ENCODE results near the gene HDHD3.
"Not testable (repeated sequence)": the region's sequence is repeated elsewhere in the genome, so short reads cannot be mapped to it uniquely, and the experiment has no call there.

The HDHD3 gene, protein sequence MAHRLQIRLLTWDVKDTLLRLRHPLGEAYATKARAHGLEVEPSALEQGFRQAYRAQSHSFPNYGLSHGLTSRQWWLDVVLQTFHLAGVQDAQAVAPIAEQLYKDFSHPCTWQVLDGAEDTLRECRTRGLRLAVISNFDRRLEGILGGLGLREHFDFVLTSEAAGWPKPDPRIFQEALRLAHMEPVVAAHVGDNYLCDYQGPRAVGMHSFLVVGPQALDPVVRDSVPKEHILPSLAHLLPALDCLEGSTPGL

DNA sequence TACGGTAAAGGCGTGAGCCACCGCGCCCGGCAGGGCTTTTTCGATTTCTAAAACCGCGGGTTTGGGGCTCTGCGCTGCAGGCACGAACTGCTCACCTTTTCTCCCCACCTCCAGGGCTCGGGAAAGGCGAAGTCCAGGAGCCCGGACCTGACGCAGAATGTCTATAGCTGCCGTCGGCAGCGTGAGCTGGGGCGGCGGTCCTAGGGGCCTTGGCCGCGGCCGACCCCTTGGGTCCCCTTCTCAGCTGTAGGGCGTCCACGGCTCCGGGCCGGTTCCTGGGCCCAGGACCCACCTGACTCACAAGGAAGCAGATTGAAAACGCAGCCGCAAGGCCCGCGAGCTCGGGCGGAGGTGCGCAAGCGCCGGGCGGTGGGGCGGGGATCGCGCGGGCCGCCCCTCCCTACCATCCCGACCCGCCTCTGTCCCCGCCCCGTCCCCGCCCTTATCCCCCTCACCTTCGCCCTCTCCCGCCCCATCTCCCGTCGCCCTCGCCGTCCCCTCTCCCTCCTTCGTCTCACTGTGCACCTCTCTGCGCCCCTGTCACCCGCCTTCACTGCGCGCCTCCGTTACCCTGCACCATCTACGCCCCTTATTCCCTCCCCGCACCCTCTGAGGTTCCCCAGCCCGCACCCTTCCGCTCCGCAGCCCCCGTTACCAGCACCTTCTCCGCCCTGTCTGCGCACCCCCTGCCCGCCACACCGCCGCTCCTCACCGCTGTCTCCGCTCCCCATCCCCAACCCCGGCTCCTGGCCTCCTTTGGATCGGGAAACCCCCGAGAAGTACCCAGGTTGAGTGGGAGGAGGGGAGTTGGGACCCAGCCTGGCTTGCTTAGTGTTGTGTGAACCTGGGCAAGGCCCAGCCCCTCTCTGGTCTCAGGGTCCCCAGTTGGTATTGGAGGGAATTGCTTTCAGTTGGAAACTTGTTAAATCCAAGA is at the start of gene HDHD3:
Gene HDHD3 (minus strand): TSS at position 353 of the 934 bp plus-strand sequence. CDS start 2,632 bp downstream, outside the sequence.
- DNase-seq: peak; percentile 76

DNA sequence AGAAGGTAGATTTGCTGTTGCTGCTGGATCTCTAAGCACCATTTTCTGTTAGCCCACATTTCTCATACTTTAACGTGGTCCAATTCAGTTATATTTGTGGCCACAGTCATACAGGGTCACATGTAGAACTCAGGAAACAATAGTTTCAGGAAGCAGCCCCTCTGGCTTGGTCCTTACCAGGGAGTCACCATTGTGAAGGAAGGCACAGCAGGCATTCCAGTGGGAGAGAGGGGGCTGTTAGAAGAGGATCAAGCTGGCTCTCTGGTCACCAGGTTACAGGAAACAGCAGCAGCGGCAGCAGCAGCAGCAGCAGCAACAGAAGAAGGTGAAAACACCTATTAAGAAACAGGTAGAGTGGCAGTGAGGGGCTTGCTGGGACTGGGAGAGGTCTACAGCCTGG is 48.3 kb upstream of the HDHD3 start:
- no peak for DNase-seq

DNA sequence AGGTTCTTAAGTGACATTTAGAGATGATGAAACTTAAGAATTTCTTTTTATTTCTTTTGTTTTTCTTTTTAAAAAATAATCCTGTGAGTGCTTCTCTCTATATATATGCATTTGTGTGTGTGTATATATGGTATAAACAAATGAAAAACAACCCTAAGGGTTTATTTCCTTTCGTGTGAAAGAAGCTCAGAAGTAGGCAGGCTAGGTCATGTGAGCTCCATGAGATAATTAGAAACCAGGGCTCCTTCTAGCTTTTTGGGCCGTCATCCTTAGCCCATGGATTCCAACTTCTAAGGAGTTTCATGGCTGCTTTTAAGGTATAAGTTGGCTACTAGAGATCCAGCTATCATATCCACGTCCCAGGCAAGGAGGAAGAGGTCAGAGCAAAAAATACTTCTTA is 44.9 kb upstream of the HDHD3 start:
- no peak for DNase-seq

DNA sequence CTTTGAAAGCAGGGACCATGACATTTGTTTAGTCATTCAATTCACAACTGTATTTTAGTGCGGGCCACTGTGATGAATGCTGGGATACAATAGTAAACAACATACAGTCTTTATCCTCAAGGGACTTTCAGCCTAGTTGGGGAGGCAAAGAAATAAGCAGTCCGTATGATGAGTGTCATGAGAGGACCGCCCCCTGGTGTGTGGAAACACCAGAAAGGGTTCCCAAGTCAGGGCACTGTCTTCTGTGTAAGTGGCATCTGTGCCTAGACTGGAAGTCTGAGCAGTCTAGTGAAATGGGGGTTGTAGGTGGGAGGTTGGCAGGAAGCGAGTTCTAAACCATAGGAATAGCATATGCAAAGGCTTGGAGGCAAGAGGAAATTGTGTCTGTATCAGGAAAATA is 40.6 kb upstream of the HDHD3 start:
- no peak for DNase-seq

DNA sequence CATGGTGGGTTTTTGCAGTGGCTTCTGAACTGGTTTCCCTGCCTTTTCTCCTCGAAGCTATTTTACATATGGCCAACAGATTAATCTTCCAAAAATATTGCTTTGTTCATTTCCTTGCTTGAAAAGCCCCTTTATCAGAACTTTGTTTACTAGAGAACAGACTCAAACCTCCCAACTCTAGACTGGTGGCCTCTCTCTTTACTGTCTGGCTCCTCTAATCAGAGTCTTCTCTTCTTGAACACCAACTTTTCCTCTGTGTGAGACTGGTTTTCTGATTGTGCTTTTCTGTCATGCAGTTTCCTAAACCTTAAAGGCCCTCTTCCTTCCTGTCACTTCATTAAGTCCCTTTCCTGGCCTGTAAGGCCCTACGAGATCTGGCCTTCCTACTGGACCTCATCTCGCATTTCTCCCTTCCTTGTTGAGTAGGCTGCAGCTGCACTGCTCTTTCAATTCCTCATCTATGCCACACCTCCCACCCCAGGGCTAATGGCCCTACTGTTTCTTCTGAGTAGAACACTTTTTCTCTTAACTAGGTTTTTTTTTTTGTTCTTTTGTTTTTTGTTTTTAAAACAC is 39.4 kb upstream of the HDHD3 start:
- DNase-seq: no peak

DNA sequence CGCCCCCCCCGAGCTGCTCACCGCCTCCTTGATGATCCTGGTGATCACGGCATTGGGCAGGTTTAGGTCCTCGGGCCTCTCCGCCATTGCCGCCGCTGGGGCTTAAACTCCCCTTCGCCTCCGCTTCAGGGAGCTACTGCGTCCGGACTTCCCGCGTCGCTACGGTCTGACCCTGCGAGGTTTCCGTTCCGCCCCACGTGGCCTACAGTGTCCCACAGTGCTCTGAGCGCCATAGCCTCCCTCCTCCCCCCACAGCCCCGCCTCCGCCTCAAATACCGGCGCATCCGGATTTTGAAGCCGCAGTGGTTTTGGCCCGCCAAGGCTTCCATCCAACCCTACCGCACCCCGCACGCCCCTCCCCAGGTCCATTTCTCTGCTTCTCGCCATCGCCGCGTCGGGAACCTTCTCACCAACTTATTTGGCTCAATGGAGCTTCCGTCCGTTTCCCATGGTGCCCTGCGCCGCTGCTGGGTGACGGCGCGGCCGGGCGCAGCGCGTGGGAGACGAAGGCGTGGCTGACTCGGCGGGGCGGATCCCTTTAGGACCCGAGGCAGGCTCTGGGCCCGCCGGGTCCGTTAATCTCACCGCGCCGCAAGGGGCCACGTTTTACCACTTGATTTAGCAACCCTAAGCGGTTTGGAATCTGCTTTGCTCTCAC is 33.5 kb upstream of the HDHD3 start, which contains the start of the genes C9orf43 and POLE3:
Gene C9orf43 (plus strand): TSS at position 541 of the 658 bp plus-strand sequence. CDS start 2,747 bp downstream, outside the sequence.
Gene POLE3 (minus strand): TSS at position 469 of the 658 bp plus-strand sequence. CDS start 382 bp downstream, at position 87.
- DNase-seq: peak; percentile 96

DNA sequence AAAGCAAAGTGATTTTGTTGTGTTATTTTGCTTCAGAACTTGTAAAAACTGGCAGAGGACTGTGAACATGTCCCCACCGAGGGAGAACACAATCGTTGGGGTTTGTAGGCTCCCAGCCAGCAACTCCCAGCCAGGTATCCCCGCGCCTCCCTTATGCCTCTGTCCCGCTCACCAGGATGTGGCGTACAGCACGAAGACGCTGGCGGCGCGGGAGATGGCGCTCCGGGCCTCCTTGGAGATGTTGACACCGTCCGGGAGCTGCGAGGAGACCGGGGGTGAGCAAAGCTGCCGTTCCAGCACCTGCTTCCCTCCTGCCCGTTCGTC is 33.1 kb upstream of the HDHD3 start:
- no peak for DNase-seq

DNA sequence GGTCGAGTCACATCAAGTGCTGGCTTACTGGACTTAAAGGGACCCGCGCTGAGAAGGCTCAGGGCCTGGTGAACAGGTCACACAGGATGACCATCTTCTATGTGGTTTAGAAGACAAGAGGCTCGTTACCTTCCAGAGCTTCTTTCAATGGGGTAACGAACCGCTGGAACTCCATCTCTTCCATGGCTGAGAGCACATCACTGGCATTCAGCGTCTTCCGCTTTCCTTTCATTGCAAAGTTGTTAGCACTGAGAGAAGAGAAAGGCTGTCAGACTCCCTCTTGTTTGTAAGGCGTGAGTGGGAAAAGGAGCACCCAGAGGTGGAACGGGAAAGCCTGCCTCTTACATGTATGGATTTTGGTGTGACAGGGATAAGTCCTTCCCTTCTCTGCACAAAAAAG is 32.7 kb upstream of the HDHD3 start:
- DNase-seq: no peak

DNA sequence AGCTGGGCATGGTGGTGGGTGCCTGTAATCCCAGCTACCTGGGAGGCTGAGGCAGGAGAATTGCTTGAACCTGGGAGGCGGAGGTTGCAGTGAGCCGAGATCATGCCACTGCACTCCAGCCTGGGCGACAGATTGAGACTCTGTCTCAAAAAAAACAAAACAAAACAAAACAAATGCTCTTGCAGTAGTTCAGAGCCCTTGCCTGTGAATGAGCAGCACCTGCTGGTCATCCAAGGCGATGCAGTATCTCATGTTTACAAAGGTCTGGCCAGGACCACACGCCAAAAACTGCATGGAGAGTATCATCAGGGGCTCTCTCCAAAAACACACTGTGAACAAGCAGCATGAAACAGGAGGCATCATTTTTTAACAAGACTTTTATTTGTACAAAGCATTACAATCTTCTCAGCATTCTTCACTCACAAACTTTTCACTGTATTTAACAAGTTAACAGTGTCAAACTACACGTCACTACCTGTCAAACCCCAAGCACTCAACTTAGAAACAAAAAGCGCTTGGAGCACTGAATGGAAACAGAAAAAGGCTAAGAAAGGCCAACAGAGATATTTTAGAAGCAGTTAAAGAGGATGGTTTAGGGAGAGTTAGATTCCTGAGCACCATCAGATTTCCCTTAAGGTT is 30.2 kb upstream of the HDHD3 start:
- peak; percentile 55 for DNase-seq

DNA sequence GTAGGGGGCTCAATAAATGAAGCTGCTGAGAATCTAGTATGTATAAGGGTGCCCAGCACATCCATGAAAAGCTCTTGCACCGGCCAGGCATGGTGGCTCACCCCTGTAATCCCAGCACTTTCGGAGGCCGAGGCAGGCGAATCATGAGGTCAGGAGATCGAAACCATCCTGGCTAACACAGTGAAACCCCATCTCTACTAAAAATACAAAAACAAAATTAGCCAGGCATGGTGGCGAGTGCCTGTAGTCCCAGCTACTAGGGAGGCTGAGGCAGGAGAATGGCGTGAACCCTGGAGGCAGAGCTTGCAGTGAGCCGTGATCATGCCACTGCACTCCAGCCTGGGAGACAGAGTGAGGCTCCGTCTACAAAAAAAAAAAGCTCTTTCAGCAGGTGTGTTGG is 29.6 kb upstream of the HDHD3 start:
- not testable (repeated sequence) for DNase-seq

DNA sequence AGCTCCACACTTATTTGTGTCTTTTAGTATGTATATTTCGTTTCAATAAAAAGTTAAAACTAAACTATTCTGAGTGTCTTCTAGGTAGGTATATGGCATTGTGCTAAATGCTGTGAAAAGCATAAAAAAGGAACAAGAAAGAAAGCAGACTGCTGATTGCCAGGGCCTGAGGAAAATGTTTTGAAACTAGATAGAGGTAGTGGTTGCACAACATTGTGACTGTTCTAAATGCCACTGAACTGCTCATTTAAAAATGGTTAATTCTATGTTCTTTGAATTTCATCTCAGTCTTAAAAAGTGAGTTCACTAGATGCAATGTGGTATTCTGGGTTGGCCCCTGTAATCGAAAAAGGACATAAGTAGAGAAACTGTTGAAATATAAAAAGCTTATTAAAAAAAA is 26.9 kb upstream of the HDHD3 start:
- no peak for DNase-seq

DNA sequence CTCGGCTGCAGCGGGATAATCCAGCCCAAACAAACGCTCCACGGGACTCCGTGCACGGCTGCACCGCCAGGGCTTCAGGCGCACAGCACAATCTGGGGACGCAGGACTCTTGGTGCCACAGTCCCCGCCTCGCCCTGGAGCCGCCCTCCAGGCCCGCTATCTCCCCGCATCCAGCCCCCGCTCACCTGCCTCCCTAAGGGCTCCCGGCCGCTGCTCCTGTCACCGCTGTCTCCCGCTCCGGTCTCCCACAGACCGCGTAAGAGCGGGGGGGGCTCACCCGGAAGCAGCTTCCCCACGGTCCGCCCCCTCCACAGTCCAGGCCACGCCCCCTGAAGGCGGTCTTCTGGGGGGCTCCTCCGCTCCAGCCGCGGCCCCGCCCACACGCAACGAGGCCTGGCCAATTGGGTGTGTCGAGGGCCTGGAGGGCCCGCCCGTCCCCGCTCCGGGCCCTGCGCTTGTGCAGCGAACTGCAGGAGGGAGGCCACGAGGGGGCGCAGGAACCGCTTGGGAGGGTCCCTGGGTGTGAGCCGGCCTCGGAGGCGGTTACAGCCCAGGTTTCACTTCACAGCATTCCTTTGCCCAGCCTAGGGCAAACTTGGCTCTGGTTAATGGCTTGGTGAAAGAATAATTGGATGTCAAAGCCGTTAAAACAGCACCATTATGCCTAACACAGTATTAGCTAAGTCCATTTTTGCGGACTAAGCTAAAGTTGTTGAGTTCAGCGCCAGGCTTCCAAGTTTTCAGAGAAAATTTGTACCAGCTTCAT is 24.4 kb upstream of the HDHD3 start, which contains the start of gene ALAD:
Gene ALAD (minus strand): TSS at position 258 of the 766 bp plus-strand sequence. CDS start 7,725 bp downstream, outside the sequence.
- peak; percentile 98 for DNase-seq

DNA sequence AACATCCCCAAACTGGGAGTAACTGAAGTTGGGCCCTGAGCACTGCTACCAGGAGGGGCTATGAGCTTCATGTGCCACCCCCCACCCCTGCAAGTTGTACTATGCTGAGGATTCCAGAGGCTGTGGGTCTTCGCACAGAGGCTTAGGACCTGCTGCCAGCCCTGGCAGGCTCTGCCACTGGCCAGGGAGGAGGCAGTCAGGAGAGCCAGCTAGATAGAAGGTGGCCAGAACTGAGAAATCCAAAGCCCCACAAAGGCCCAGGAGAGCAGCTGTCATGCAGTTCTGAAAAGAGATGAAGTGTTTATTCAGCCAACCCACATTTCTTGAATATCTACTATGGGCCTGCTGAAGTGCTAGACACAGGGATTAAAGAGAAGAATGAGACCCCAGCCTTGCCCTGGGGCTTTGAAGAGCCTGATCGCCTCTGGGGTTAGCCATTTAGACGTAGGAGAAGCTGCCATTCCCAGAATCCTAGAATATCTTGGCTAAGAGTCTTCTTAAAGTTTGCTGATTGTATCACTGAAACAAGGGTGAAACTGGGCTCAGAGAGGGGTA is 22.9 kb upstream of the HDHD3 start:
- no peak for DNase-seq

DNA sequence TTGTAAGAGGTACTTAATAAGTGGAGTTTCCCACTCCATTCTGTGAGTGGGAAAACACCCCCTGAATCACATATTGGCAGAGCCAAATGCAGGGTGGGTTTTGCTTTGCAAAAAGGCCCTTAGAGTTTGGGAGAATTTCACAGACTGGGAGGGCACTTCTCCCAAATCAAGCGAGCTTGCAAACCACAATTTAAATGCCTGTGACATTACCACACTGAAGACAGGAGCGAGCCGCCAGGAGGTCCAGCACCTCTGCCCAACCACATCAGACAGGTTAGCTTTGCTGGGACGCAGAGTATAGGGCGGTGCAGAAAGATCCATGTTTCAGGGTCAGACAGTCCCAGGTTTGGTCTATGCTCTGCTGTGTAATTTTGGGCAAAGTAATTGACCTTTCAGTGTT is 22.0 kb upstream of the HDHD3 start:
- DNase-seq: no peak

DNA sequence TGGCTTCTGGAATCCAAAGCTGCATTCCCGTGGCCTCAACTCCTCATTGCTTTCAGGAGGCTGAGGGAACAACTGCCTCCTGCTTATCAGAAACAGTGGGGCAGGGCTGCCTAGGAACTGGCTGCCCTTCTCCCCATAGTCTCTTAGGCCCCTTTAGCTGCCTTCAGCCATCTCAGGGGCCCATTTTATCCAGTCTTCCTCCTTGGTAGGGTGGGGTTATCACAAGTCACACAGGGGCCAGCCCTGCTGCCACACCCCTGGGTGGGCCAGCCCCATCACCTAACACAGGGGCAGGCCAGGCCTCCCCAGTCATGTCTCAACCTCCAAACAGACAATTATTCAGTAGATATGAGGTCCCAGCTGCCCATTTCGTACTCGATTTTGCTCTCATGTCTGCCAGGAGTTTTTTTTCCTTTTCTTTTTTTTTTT is 20.4 kb upstream of the HDHD3 start:
- no peak for DNase-seq

DNA sequence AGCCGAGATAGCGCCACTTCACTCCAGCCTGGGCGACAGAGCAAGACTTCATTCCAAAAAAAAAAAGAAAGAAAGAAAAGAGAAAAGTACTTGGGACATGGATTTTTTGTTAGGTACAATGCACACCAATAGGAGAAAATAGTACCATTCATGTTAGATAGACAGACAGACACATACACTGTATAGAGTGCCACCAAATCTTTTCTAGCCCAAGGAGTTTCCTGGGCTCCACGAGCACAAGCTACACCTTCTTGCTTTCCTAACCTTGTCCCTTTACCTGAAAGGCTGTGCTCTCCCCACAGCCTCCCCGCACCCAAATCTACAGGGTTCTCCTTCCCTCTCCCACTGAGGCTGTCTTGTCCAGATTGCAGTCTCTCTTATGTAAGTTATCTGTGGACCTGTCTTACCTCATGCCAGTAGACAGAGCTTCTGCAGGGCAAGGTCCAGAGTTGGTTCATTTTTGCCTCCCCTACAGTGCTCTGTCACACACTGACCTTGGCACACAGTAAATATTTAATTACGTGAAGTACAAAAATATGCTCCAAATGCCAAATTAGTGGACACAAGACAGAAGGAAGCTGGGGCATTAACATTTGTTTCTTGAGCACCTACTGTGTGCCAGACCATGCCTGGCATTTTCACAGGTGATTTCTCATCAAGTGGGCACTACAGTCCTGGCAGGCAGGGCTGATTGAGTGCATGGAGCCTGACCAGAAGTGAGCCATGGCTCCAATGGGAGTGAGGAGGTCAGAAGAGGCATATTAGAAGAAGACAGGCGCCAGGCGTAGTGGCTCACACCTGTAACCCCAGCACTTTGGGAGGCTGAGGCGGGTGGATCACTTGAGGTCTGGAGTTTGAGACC is 18.4 kb upstream of the HDHD3 start:
- no peak for DNase-seq

DNA sequence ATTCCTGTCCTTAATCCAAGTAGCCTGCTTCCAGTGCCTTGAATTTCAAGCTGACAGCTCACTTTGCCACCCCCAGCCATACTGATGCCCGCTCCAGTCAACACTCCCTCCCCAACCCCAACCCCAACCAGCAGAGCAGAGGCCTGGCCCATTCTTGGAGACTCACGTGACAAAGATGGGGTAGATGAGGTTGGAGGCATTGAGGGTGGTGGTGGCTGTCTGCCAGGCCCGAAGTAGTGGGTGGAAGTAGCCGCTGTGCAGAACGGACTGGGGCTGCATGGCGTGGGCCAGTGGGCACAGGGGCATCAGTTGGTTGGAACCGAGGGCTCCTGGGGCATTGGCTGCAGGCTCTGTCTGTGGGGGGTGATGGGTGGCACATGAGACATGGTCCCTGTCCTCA is 16.5 kb upstream of the HDHD3 start:
- no peak for DNase-seq

DNA sequence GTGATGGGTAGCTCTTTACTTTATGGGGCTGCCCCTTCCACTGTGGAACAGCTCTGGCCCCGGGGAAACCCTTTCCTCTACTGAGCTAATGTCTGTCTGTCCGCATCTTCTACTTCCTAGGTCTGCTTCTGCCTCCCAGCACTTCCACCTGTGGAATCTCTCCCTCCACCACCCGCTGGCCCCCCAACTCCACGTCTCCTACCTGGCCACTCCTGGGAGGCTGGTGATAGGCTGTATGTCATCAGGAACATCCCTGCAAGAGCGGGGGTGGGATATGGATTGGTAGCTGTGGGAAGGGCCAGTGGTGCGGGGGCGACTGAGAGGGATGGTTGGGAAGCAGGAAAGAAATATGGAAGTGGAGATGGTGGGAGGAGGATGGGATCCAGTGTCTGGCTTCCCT is 15.1 kb upstream of the HDHD3 start:
- no peak for DNase-seq

DNA sequence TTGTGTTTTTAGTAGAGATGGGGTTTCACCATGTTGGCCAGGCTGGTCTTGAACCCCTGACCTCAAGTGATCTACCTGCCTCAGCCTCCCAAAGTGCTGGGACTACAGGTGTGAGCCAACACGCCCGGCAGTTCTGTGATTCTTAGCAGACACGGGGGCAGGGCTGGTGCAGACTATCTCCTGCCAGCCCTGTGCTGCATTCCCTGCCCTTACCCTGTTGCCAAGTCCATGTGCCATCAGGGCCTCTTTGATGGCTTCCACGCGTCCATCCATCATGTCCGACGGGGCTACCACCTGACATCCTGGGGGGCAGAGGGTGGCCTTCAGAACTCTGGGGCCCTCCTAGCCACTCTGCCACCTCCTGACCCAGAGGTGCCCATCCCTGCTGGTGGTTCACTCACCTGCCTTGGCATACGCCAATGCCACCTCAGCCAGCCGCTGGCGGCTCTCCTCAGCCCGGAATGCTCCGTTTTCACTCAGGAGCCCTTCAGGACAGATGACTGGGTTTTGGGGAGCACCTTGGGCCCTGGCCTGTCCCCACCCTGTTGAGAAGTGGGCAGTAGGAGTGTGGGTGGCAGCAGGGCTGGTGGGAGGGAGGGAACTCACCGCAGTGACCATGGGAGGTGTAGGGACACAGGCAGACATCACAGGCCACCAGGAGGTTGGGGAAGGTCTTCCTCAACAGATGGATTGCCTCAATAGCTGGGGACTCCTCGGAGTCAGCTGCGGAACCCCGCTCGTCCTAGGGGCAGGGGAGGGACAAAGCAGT is 13.6 kb upstream of the HDHD3 start:
- DNase-seq: no peak

DNA sequence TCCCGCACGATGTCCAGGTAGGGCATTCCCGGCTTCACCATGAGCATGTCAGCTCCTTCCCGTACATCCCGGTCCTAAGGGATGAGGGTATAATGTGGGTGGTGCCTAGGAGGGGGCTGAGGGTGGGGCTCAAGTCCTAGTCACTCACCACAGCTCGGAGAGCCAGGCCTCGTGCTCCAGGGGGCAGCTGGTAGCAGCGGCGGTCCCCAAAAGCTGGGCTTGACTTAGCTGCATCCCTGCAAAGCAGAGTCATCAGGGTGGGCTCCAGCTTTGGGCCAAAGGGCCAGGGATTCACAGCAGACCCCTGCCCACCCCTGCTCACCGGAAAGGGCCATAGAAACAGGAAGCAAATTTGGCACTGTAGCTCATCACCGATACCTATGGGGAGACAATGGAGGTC is 12.7 kb upstream of the HDHD3 start:
- no peak for DNase-seq
